ENCODE measurements around the gene STPG2. TPM values are rescaled to one million over a fixed set of nuclear protein-coding genes. Genes with fewer than 3 reads are reported as not detected.

Gene STPG2
- total RNA-seq, 4 donors from 2014 or later: 0.79 to 1.2 TPM; not detected in 2

- Histone ChIP-seq H3K4me1 (no peaks in the 10 kb centered on the region), H3K36me3 (no peaks in the 10 kb centered on the region), H3K27me3 (no peaks in the 10 kb centered on the region), H3K9me3 (no peaks in the 10 kb centered on the region), H3K27ac (no peak overlapping the region), H3K4me3 (no peak overlapping the region)
- 42 to 49% methylated on average over 2 of the region's 2 CpGs for whole genome bisulfite sequencing, 2 donors (ENCODE audit: low coverage in 1 of 2)
- in situ Hi-C loops (cut with MboI; ENCODE audit: low pct_ligation_motif_present in 1 of 4, low pct_unique_long_range_greater_than_20kb in 1 of 4, low sequenced_read_pairs in 3 of 4): no loop called here
- no peak for DNase-seq
- TF ChIP-seq EP300 (IDR thresholded peaks at IDR 0.05; ENCODE audit: low read depth) (no peak), CTCF (IDR thresholded peaks at IDR 0.05) (peak in 2 of 5 experiments; percentile 18 to 25), POLR2AphosphoS5 (IDR thresholded peaks at IDR 0.05) (no peak), POLR2A (IDR thresholded peaks at IDR 0.05) (no peak)
- intact Hi-C loops (cut with DNase I; ENCODE audit: low total_unique reads): no loop called here
These were observed 156.1 kb downstream of the STPG2 start for GRCh38 chr4:97987019-97987648.

GRCh38 chr4:97984545-97985131 is 158.6 kb downstream of the STPG2 start:
- in situ Hi-C loops (cut with MboI; ENCODE audit: low pct_ligation_motif_present in 1 of 4, low pct_unique_long_range_greater_than_20kb in 1 of 4, low sequenced_read_pairs in 3 of 4): no loop called here
- 76 to 81% methylated on average over 4 to 5 of the region's 5 CpGs for WGBS, 2 donors (ENCODE audit: low coverage in 1 of 2)
- DNase-seq: no peak
- no peaks in the 10 kb centered on the region for H3K36me3 ChIP-seq
- H3K4me3 ChIP-seq: no peak overlapping the region
- H3K4me1 ChIP-seq: no peaks in the 10 kb centered on the region
- H3K27ac ChIP-seq: no peak overlapping the region
- H3K27me3 ChIP-seq: no peaks in the 10 kb centered on the region
- intact Hi-C loops (cut with DNase I; ENCODE audit: low total_unique reads): no loop called here
- TF ChIP-seq EP300 (IDR thresholded peaks at IDR 0.05; ENCODE audit: low read depth) (no peak), POLR2AphosphoS5 (IDR thresholded peaks at IDR 0.05) (no peak), POLR2A (IDR thresholded peaks at IDR 0.05) (no peak), CTCF (IDR thresholded peaks at IDR 0.05) (no peak)
- no peaks in the 10 kb centered on the region for H3K9me3 ChIP-seq

GRCh38 chr4:97978791-97979488 is 164.3 kb downstream of the STPG2 start:
- Histone ChIP-seq H3K4me1 (no peaks in the 10 kb centered on the region), H3K4me3 (no peak overlapping the region), H3K9me3 (no peaks in the 10 kb centered on the region), H3K36me3 (no peaks in the 10 kb centered on the region), H3K27me3 (no peaks in the 10 kb centered on the region), H3K27ac (no peak overlapping the region)
- 76% methylated on average over 2 of the region's 2 CpGs; no CpG with 5 or more reads in 1 of the 2 donors for WGBS, 2 donors (ENCODE audit: low coverage in 1 of 2)
- TF ChIP-seq CTCF (IDR thresholded peaks at IDR 0.05) (no peak), POLR2AphosphoS5 (IDR thresholded peaks at IDR 0.05) (no peak), POLR2A (IDR thresholded peaks at IDR 0.05) (no peak), EP300 (IDR thresholded peaks at IDR 0.05; ENCODE audit: low read depth) (no peak)
- intact Hi-C loops (cut with DNase I; ENCODE audit: low total_unique reads) (no loop called here), in situ Hi-C loops (cut with MboI; ENCODE audit: low pct_ligation_motif_present in 1 of 4, low pct_unique_long_range_greater_than_20kb in 1 of 4, low sequenced_read_pairs in 3 of 4) (no loop called here)
- DNase-seq: no peak

GRCh38 chr4:97953171-97953941 is 189.9 kb downstream of the STPG2 start:
- intact Hi-C loops (cut with DNase I; ENCODE audit: low total_unique reads): no loop called here
- TF ChIP-seq POLR2A (IDR thresholded peaks at IDR 0.05) (no peak), CTCF (IDR thresholded peaks at IDR 0.05) (no peak), POLR2AphosphoS5 (IDR thresholded peaks at IDR 0.05) (no peak), EP300 (IDR thresholded peaks at IDR 0.05; ENCODE audit: low read depth) (no peak)
- no peaks in the 10 kb centered on the region for H3K36me3 ChIP-seq
- WGBS, 2 donors (ENCODE audit: low coverage in 1 of 2): 53% methylated on average over 1 of the region's 2 CpGs; no CpG with 5 or more reads in 1 of the 2 donors
- H3K9me3 ChIP-seq: no peaks in the 10 kb centered on the region
- H3K27me3 ChIP-seq: no peaks in the 10 kb centered on the region
- DNase-seq: no peak
- H3K4me3 ChIP-seq: no peak overlapping the region
- no peaks in the 10 kb centered on the region for H3K4me1 ChIP-seq
- H3K27ac ChIP-seq: no peak overlapping the region
- in situ Hi-C loops (cut with MboI; ENCODE audit: low pct_ligation_motif_present in 1 of 4, low pct_unique_long_range_greater_than_20kb in 1 of 4, low sequenced_read_pairs in 3 of 4): no loop called here

All from transverse colon (tissue), 4 donors.